HG03064 (cell line): ENCODE measurements around the gene IFRD2.
"Not testable (repeated sequence)": the region's sequence is repeated elsewhere in the genome, so short reads cannot be mapped to it uniquely, and the experiment has no call there.

ENCODE experiments used
- ATAC-seq: cut with Tn5 transposase; IDR thresholded peaks from one replicate; pipeline ENCODE4 v1.9.1; 2021; ENCODE audit warnings: low read depth; ENCODE audit not compliant: unreplicated experiment

IFRD2 gene

DNA sequence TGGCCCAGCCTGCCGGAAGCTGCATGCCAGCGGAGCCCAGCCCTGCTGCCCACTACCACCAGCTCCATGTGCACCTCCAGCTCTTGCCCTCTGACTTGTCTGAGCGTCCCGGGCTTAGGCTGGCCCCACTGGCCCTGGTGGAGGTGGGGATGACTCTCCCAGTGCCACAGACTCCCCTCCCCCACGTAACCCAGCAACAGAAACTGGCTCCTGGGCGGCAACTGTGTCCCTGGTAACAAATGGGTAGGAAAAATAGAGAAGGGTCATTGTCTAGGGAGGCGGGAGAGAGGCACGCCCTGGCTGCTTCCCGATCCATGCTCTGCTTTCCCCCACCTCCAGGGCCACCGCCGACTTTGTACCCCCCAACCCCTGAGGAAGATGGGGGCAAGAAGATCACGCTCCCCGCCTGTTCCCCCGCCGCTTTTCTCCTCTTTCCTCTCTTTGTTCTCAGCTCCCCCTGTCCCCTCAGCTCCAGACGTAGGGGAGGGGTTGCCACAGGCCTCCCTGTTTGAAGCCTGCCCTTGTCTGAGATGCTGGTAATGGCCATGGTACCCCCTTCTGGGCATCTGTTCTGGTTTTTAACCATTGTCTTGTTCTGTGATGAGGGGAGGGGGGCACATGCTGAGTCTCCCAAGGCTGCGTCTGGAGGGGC lies 34.1 kb downstream of the IFRD2 start:
- ATAC-seq, result no peak

DNA sequence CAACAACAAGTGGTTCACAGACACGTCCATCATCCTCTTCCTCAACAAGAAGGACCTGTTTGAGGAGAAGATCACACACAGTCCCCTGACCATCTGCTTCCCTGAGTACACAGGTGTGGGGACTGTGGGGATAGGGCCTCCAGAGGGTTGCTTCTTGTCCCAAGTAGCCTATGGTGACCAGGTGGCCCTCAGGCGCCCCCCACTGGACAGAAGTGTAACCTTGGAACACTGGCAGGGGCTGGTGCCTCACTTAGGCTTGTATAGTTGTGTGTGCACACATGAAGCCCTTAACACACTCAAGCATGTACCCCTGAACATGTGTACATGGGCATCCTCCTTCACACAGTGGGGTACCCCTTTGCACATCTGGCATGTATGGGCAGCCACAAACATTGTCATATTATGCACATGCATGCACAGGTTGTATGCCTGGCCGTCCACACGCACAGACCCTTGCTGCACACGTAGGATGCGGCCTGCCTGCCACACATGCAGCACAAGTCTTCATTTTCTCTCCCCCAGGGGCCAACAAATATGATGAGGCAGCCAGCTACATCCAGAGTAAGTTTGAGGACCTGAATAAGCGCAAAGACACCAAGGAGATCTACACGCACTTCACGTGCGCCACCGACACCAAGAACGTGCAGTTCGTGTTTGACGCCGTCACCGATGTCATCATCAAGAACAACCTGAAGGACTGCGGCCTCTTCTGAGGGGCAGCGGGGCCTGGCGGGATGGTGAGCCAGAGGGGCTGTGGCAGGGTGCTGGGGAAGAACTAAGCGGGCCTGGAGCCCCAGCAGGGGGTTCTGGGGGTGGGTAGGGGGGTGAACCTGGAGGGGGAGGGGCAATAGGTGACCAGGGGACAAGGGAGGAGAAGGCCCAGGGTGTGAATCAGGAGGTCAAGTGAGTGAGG lies 35.0 kb downstream of the IFRD2 start:
- no peak for ATAC-seq

DNA sequence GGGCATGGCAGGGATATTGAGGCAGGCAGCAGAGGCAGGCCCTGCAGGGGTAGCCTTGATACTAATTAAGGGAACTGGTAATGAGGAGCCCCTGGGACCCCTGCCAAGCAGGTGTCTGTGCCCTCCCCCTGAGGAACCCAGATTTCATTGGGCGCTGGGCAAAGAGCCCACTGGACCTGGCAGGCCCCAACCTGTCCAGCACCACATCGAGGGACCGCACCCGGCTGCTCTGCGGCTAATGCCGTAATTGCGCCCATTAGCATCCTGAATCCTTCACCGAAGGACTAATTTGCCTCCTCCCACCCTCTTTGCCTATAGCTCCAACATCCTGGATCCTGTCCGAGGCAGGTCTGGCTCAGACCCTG lies 37.0 kb downstream of the IFRD2 start:
- no peak for ATAC-seq

DNA sequence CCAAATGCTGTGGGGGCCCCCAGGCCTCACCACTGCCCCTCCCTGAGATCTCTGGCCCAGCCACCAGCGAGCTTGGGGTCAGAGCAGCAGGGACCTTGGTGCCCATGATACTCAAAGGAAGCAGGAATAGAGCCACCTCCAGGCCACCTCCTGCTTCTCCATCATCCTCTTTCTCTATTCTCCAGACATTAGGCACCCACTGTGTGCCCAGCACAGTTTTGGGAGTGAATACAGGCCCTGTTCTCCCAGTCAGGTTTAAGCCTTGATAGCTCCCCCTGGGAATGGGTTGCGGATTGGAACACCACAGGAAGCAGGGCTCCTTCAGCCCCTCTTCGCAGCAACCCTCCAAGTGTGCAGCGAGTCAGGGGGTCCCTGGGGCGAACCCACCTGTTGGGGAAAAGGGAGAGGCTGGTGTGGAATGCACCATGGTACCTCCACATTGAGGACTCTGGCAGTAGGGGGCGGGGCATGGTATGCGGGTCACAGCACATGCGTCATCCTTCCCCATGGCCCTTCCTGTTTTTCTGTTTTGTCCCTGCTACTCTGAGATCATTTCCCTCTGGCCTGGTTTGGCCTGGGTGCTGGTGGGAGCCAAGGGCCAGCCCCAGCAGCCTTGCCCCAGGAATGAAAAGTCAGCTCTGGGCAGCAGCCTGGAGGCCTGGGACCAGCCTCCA lies 37.5 kb downstream of the IFRD2 start:
- no peak for ATAC-seq

GRCh38 chr3:50251220-50251619 lies 41.0 kb downstream of the IFRD2 start:
- ATAC-seq, result no peak

GRCh38 chr3:50250514-50250913 lies 41.7 kb downstream of the IFRD2 start:
- no peak for ATAC-seq

GRCh38 chr3:50249457-50249856 lies 42.8 kb downstream of the IFRD2 start:
- ATAC-seq, result no peak

GRCh38 chr3:50248387-50248786 lies 43.8 kb downstream of the IFRD2 start:
- no peak for ATAC-seq

DNA sequence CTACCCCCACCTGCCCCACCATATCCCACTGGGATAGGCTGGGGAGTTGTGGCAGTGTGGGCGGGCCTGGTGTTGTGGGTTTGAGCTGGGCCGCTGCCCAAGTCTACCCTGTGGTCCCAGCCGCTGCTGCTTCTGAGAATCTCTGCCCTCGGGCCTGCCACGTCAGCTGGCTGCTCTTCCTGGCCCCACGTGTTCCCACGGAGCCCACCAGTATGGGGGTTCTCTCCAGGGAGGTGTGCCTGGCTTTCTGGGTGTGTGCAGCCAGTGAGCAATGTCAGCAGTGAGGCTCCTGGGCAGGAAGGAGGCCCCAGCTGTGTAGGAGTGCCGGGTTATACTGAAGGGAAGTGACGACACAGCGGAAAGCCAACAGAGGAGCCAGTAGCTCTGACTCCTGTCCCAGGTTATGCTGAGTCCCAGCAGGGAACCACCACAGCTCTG lies 45.7 kb downstream of the IFRD2 start:
- ATAC-seq, result peak; percentile 49

- peak; percentile 51 for ATAC-seq
These were observed 46.3 kb downstream of the IFRD2 start for GRCh38 chr3:50245831-50246516.

DNA sequence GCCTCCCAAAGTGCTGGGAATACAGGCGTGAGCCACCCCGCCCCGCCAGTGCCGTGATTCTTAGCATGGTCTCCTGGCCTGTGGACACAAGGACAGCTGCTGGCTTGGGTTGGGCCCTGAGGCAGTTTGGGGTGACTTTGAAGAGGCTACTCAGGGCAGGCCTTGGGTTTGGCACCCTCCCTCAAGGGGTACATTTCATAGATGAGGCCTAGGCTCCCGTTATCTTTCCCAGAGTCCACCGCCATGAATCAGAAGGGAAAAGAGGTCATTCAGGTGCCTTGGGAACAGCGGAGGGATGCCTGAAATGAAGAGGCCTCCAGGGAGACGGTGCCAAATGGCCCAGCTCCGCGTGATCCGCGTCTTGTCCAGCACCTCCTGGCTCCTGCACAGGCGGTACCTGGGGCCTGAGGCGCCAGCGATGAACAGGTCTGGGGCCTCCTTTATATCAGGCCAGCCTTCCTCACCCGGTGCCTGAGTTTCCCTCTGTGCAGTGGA lies 46.9 kb downstream of the IFRD2 start:
- no peak for ATAC-seq

DNA sequence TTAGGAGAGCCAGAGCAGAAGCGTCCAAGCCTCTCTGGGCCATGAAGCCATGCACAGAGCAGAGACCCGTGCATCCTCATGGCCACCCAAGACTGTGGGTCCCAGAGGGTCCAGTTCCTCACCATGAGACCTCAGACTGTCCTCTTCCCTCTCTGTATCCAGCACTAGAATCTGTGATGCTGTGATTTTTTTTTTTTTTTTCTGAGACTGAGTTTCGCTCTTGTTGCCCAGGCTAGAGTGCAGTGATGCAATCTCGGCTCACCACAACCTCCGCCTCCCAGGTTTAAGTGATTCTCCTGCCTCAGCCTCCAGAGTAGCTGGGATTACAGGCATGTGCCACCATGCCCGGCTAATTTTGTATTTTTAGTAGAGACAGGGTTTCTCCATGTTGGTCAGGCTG lies 47.4 kb downstream of the IFRD2 start:
- ATAC-seq, result not testable (repeated sequence)

DNA sequence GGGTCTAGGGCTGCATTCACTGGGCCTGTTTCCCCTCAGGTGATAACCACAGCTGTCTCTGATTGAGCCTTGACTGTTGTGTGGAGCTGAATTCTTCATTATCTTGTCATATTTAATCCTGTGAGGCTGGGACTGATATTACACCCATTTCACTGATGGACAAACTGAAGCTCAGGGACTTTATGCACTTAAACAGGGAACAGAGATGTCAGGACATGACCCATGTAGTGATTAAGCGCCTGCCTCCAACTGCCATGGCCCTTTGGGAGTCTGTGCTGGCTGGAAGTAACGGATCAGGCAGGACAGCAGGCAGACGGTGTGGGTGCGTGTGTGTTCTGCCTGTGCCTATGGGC lies 48.7 kb downstream of the IFRD2 start:
- no peak for ATAC-seq

DNA sequence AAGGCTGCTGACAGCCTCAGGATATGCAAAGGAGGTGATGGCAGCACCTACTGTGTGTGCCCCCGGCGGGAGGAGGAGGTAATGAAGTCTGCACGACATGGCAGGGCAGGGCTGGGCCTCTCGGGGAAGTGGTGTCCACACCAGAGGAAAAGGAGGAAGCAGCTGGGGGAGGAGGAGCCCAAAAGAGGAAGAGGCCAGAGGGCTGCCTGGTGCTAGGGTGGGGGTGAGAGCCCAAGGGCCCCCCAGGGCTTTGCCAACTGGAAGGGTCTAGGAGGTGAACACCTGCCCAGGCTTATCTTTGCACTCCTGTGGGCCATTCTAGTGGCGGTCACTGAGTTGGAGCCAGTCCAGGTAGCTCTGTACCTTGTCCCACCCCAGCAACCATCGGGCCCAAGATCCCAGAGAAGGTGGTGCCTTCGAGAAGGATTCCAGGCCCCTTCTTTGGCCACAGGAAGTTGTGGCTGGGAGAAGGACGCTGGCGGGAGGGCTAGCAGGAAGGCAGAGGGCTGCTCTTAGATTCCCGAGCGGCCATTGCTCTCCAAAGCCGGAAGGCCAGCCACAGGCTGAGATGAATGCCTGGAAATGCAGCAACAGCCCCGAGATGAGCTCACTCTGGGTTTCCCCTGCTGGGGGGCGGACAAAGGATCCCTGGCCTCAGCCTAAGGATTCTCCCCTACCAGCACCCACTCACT lies 49.2 kb downstream of the IFRD2 start:
- ATAC-seq, result no peak

GRCh38 chr3:50242381-50242770 lies 49.9 kb downstream of the IFRD2 start:
- ATAC-seq, result no peak

- no peak for ATAC-seq
These were observed 50.4 kb downstream of the IFRD2 start for GRCh38 chr3:50241713-50242380.

GRCh38 chr3:50241163-50241562 lies 51.1 kb downstream of the IFRD2 start:
- no peak for ATAC-seq

GRCh38 chr3:50239649-50240048 lies 52.6 kb downstream of the IFRD2 start:
- ATAC-seq, result no peak

- no peak for ATAC-seq
These were observed 53.6 kb downstream of the IFRD2 start for GRCh38 chr3:50238549-50239026.
